Left lobe of liver (tissue), 2 donors: Measurements from ENCODE around the gene CD59. TPM values are rescaled to one million over a fixed set of nuclear protein-coding genes. Genes with fewer than 3 reads are reported as not detected.
"Not testable (repeated sequence)": the region's sequence is repeated elsewhere in the genome, so short reads cannot be mapped to it uniquely, and the experiment has no call there.

Source experiments
- ATAC-seq: fragments of 200-7000 bp; cut with Tn5 transposase; one replicate; pipeline ENCODE4 v1.9.1; 2020; ENCODE audit warnings: mild to moderate bottlenecking, moderate library complexity
- DNase-seq: peaks from one replicate; pipeline ENCODE4 v3.0.0-alpha.2; 2020; ENCODE audit warnings: low spot score
- total RNA-seq: library from RNA; stranded (reverse); gene quantifications from one replicate; pipeline ENCODE4 v1.2.1, GENCODE V29; 2021
- donor health status: DM: no; HTN: no; CAD: no; lungs with moderate emphysema.
- donor health status: DM: no; HTN: yes; CAD: no.

CD59 gene
- total RNA-seq, 1 donor from 2014 or later = 149 TPM

DNA sequence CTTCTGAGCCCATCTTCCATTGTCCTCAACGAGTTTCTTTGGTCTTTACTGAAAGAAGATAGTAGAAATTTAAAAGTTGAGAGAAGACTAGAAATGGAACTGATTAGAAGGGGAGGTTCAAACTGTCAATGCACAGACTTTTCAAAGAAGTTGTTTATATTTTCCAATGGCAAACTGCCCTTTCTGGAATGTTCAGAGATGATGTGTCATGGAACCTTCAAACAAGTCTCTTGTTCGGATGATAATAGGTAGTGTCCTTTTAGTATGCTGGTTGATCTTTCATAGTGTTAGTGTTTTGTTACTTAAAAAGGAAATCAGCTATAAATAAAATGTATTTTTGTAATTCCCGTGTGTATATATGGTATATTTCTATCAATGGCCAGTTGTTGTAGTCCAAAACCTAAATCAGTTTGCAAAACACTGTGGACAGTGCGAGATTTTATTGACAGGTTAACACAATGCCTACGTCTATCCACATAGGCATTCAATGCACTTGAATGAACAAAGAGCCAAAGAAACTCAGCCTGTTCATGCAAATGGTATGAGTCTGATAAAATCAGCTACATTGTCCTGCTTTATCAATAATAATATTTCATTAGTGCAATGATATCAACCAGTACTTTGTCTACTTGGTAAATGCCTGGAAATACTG lies 66.5 kb downstream of the CD59 start:
- ATAC-seq (no peak), DNase-seq (no peak)

- DNase-seq (no peak), ATAC-seq (no peak)
Observed at GRCh38 chr11:33668951-33669596, 67.1 kb downstream of the CD59 start.

DNA sequence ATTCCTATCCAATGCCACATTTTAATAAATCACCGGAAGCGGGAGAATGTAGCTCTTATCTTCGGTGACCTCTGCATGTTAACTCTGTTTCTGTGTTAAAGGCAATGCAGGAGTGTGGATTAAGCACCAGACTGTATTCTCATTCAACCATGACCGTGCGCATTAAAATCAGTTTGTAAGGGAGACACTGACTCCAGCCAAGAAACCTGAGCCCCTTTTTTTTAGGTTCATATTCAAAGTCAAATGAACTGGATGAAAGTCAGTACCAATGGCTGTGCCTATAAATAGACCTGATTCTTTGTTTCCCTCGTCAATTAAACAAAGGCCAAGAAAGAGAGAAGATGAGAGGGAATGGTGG lies 67.8 kb downstream of the CD59 start:
- DNase-seq = no peak

GRCh38 chr11:33667819-33668467 lies 68.3 kb downstream of the CD59 start:
- no peak for DNase-seq
- ATAC-seq = no peak

More for the DNA sequence above, 67.8 kb downstream of the CD59 start:
- ATAC-seq = no peak

DNA sequence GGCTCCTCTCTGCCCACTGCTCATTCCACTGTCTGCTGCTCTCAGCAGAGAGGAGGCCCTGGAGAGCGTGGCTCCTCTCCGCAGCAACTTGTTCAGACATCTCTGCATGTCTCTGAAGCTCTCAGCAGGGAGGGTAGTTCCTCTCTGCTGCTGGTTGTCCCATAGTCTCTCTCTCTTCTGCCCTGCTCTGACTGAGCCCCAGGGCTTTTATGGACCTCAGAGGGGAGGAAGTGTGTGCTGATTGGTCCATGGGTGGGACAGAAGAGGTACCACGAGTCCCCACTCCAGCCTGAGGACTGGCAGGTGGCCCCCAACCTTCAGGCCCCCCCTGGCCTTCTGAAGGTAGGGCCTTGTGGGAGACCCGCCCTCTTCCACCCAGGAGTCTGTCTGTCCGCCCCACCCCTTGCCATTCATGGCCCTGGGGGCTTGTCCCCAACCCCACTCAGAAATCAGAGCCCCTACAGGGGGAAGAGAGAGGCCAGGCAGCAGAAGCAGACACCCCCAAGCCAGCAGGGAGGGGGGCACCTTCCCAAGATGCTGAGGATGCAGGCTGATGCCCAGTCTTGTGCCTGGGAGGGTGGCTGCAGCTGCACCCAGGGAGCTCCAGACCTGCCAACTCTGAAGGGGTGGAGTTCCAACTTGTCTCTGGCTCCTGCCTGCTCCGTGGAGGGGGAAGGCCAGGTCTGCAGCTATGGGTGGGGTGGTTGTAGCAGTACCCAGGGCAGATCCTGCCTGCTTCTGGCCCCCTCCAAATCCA lies 70.7 kb downstream of the CD59 start:
- no peak for ATAC-seq
- DNase-seq = no peak

DNA sequence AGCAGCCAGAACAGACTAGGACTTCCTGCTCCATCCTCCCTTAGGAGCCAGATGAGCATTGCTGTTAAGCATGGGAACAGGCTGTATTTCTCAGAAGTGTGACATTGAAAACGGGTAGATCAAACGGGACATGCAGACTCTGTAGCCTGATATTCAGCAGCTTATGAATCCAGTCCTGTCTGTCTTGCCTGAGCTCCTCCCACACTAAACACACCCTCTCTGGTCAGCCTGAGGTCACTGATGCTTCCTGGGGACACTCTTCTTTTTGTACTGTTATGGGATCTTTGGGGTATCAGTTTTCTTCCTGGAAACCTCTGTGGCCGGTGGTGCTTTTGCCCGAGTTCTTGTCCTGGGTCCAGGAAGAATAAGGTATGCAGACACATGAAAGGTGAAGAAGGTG lies 71.4 kb downstream of the CD59 start:
- no peak for ATAC-seq

GRCh38 chr11:33664166-33664565 lies 72.1 kb downstream of the CD59 start:
- no peak for DNase-seq
- ATAC-seq = no peak

More for the DNA sequence above, 71.4 kb downstream of the CD59 start:
- no peak for DNase-seq

- no peak for DNase-seq
- no peak for ATAC-seq
Observed at GRCh38 chr11:33663121-33663520, 73.1 kb downstream of the CD59 start.

DNA sequence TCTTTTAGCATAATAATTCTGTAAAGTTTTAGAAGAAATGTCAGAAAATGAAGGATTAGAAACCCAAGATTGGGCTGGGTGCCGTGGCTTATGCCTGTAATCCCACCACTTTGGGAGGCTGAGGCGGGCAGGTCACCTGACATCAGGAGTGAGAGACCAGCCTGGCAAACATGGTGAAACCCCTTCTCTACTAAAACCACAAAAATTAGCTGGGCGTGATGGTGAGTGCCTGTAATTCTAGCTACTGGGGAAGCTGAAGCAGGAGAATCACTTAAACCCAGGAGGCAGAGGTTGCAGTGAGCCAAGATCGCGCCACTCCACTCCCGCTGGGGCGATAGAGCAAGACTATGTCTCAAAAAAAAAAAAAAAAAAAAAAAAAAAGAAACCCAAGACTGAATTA lies 74.7 kb downstream of the CD59 start:
- not testable (repeated sequence) for ATAC-seq, DNase-seq

DNA sequence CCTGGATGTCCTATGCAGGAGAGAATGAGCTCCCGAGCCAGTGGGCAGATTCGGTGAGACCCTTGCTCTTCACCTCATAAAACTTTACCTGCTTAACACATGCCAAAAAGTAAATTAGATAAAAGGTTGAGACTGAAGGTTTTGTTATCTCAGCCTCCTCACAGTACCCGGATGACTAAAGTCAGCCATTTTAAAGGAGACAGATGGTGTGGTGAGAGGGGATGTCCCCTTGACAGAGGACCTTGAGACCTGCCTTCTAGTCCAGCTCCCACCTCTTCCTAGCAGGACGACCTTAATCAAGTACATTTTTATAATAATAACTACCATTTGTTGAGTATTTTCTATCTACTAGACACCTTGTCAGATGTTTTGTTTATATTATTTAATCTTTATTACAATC lies 75.3 kb downstream of the CD59 start:
- ATAC-seq = no peak
- DNase-seq = no peak

DNA sequence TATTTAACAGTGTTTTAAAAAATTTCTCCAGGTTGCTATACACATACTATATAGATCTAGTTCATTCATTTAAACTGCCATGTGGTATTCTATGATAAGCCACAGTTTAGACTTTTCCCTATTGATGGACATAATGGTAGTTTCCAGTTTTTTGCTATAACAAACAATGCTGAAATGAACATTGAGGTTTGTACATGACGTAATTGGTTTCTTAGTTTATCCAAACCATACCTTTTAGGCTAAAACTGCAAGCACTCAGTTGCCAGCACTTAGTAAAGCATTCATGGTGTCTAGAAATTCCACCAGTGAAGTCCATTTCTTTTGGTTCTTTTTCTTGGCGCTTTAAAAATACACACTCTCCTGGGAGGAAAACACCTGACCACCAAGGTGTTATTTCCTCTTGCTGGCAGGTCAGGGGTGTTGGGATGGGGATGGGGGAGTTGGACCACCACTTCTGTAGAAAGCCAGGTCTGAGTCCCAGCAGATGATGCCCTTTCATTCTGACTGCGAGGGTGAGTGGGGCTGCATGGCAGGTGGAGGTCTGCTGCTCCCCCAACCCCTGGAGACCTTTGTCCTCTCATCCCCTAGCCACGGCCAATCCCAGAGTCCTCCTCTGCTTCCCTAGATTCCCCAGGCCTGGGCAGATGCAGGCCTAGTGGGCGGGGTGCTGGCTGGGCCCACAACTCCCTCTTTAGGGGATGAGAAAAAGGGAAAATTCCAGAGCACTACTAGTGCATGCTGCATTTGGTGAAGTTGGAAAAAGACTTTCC lies 76.7 kb downstream of the CD59 start:
- ATAC-seq (no peak), DNase-seq (no peak)

GRCh38 chr11:33658195-33658900 lies 77.9 kb downstream of the CD59 start:
- ATAC-seq (no peak), DNase-seq (no peak)

GRCh38 chr11:33657757-33658156 lies 78.5 kb downstream of the CD59 start:
- DNase-seq = no peak
- ATAC-seq = no peak

- no peak for DNase-seq
Observed at GRCh38 chr11:33656768-33657167, 79.5 kb downstream of the CD59 start.

GRCh38 chr11:33655842-33656600 lies 80.2 kb downstream of the CD59 start:
- DNase-seq (no peak), ATAC-seq (no peak)

More at GRCh38 chr11:33656768-33657167, 79.5 kb downstream of the CD59 start:
- no peak for ATAC-seq

DNA sequence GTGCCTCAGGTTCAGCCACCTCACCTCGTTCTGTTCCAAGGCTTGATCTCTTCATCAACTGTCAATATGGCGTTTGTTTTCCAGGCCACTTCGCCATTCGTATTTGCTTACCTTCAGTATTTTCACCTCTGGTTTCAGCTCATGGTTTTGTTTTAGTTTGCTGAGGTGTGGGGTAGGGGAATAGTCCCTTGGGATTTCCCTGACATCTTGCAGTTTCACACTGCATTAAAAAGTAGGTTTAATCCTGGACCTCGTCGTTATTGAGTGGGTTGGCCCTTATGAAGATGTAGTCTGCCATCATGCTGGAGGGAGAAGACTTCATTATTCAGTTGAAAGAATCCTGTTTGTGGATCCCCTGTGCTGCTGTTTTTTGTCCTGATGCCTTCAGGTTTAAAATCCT lies 81.6 kb downstream of the CD59 start:
- ATAC-seq (no peak), DNase-seq (peak; percentile 11)
